Retinal pigment epithelial cell (primary cell): ENCODE data around the gene BMP2K.

ENCODE experiments used
- DNase-seq: peaks from one replicate; pipeline ENCODE4 v3.0.0-alpha.2; 2010; ENCODE audit warnings: low read depth
- H3K4me3 ChIP-seq: 2 replicates; pipeline ENCODE4 v1.5.1; 2011; ENCODE audit warnings: mild to moderate bottlenecking, low read length, control low read depth, moderate library complexity
- TF ChIP-seq, protein P1 (sequence below): conservative IDR thresholded peaks from 2 replicates; pipeline ENCODE4 v1.5.1; 2011; ENCODE audit warnings: low read depth, low read length, control low read depth, inconsistent platforms

Gene BMP2K

DNA sequence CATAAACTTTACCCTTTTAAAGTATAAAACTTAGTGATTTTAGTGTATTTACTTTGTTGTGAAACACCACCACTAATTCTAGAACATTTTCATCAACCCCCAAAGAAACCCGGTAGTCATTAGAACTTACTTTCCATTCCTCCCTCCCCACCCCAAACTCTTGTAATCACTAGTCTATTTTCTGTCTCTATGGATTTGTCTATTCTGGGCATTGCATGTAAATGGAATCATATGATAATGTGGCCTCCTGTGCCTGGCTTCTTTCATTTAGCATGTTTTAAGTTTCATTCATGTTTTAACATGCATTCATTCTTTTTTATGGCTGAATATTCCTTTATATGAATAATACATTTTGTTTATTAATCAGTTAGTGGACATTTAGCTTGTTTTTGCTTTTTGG, 27.8 kb downstream of the BMP2K start:
- DNase-seq: no peak
- no peak overlapping the region for H3K4me3 ChIP-seq
- TF ChIP-seq, protein P1, sequence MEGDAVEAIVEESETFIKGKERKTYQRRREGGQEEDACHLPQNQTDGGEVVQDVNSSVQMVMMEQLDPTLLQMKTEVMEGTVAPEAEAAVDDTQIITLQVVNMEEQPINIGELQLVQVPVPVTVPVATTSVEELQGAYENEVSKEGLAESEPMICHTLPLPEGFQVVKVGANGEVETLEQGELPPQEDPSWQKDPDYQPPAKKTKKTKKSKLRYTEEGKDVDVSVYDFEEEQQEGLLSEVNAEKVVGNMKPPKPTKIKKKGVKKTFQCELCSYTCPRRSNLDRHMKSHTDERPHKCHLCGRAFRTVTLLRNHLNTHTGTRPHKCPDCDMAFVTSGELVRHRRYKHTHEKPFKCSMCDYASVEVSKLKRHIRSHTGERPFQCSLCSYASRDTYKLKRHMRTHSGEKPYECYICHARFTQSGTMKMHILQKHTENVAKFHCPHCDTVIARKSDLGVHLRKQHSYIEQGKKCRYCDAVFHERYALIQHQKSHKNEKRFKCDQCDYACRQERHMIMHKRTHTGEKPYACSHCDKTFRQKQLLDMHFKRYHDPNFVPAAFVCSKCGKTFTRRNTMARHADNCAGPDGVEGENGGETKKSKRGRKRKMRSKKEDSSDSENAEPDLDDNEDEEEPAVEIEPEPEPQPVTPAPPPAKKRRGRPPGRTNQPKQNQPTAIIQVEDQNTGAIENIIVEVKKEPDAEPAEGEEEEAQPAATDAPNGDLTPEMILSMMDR: no peak

DNA sequence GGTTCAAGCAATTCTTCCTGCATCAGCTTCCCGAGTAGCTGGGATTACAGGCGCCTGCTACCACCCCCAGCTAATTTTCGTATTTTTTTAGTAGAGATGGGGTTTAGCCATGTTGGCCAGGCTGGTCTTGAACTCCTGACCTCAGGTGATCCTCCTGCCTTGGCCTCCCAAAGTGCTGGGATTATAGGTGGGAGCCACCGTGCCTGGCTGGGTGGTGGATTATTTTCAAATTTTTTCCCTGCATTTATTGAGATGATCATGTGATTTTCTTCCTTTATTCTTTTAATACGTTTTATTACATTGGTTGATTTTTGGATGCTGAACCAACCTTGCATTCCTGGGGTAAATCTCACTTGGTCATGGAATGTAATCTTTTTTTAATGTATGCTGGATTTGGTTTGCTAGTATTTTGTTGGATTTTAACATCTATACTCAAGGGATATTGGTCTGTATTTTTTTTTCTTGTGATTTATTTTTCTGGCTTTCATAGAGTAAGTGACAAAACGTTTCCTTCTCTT, 30.9 kb downstream of the BMP2K start:
- H3K4me3 ChIP-seq: no peak overlapping the region
- TF ChIP-seq, protein P1: no peak
- DNase-seq: no peak

DNA sequence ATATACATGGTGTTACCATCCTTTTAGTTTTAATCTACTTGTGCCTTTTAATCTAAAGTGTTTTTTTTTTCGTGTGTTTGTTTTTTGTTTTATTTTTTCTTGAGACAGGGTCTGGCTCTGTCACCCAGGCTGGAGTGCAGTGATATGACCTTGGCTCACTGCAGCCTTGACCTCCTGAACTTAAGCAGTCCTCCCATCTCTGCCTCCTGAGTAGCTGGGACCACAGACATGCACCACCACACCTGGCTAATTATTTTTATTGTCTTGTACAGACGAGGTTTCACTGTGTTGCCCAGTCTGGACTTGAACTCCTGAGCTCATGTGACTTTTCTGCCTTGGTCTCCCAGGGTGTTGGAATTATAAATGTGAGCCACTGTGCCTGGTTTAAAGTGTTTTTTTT, 33.1 kb downstream of the BMP2K start:
- H3K4me3 ChIP-seq: no peak overlapping the region
- DNase-seq: no peak
- TF ChIP-seq, protein P1: no peak

DNA sequence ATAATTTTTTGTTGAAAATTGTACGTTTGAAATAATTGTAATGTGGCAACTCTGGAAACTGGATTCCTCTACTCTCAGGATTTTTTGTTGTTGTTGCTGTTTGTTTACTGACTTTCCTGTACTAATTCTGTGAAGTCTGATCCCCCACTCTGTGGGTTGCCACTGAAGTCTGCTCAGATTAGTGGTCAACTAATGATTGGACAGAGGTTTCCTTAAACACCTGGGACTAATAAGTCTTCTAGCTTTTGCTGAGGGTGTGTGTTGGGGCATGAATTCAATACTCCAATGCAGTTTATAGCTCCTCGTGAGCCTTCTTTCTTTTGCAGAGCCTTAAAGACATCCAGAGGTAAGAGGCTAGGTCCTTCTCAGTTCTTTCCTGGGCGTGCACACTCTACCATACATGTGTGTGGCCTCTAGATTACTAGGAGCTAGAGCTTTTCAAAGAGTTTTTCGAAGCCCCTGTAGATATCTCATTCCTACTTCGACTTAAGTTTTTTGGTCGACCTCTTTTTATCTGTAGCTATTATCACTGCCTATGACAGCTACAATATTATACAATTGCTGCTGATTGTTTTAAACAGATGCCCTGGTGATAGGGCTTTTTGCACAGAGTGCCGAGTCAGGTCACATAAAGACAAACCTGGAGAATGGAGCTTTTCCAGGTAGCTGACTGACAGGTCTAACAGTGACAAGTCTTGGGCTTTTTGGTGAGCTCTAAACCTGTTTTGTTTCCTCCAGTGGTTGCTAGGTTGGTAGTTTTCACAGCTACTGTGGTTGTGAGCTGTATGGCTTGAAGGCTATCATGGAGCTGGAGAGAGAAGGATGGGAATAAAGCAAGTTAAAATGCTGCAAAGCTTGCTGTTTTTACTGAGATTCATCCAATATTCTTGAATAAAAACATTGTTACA, 34.0 kb downstream of the BMP2K start:
- DNase-seq: no peak
- no peak overlapping the region for H3K4me3 ChIP-seq
- TF ChIP-seq, protein P1: no peak

GRCh38 chr4:78811034-78811433, 34.9 kb downstream of the BMP2K start:
- TF ChIP-seq, protein P1: no peak
- H3K4me3 ChIP-seq: no peak overlapping the region
- no peak for DNase-seq

DNA sequence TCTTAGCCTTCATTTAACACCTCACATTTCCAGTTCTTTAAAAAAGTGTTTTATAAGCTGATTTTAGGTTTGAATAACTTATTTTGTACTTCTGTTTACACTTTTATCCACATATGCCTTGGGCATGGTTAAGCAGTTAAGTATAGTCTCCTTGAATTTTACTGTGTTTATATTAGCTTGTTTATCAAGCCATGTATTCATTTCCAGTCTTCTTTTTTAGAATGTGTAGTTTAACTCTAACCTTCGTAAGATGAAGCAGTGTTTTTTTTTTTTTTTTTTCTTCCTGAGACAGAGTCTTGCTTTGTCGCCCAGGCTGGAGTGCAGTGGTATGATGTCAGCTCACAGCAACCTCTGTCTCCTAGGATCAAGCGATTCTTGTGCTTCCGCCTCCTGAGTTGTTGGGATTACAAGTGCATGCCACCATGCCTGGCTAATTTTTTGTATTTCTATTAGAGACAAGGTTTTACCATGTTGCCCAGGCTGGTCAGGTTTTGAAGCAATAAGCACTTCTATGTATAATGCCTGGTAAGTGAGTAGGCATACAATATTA, 42.5 kb downstream of the BMP2K start:
- H3K4me3 ChIP-seq: no peak overlapping the region
- TF ChIP-seq, protein P1: no peak
- no peak for DNase-seq
